Activated naive CD4-positive, alpha-beta T cell treated with anti-CD3 and anti-CD28 coated beads, Interleukin-2, amount 10 ng/mL, durations not matched to agents 7 days and 5 days (primary cell): ENCODE results near the gene EPHA6.
"Not testable (repeated sequence)": the region's sequence is repeated elsewhere in the genome, so short reads cannot be mapped to it uniquely, and the experiment has no call there.

Source experiments
- CTCF ChIA-PET: fragments of 350-600 bp; sonication (Branson Sonifier 250); formaldehyde crosslinking; loops from one replicate; lab custom pipeline; 2021; ENCODE audit warnings: antibody characterized with exemption; lab: Charles Lee
- DNase-seq: peaks from one replicate; pipeline ENCODE4 v3.0.0-alpha.2; 2020
- H3K27ac Mint-ChIP-seq: one replicate; pipeline ENCODE4 v1.8.0; 2021; ENCODE audit warnings: mild to moderate bottlenecking, moderate library complexity, mixed read lengths
- H3K27me3 Mint-ChIP-seq: one replicate; pipeline ENCODE4 v1.8.0; 2021; ENCODE audit warnings: mild to moderate bottlenecking, mixed read lengths
- H3K36me3 Mint-ChIP-seq: one replicate; pipeline ENCODE4 v1.8.0; 2021; ENCODE audit warnings: mixed read lengths
- H3K4me1 Mint-ChIP-seq: one replicate; pipeline ENCODE4 v1.8.0; 2021; ENCODE audit warnings: mixed read lengths
- H3K4me3 Mint-ChIP-seq: one replicate; pipeline ENCODE4 v1.8.0; 2021; ENCODE audit warnings: mild to moderate bottlenecking, moderate library complexity, mixed read lengths
- H3K9me3 Mint-ChIP-seq: one replicate; pipeline ENCODE4 v1.8.0; 2021; ENCODE audit warnings: mixed read lengths

Gene EPHA6

DNA sequence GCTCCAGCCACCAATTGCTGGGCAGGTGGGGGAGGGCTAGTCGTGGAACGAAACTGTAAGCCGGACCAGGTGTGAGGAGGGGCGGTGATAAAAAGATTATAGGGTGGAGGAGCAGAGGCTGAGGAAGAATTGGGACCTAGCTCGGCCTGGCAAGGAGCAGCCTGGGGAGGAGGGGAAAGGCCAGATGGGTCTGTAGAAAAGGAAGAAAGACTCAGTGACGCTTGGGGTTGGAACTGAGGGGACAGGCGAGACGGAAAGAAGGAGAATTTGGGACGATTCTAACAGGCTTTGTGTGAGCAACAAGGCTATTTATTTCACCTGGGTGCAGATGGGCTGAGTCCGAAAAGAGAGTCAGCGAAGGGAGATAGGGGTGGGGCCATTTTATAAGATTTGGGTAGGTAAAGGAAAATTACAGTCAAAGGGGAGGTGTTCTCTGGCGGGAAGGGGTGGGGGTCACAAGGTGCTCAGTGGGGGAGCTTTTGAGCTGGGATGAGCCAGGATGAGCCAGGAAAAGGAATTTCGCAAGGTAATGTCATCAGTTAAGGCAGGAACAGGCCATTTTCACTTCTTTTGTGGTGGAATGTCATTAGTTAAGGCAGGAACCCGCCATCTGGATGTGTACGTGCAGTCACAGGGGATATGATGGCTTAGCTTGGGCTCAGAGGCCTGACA, 462.6 kb downstream of the EPHA6 start:
- H3K9me3 Mint-ChIP-seq, H3K36me3 Mint-ChIP-seq, H3K27me3 Mint-ChIP-seq, CTCF ChIA-PET, H3K4me1 Mint-ChIP-seq, DNase-seq, H3K27ac Mint-ChIP-seq, H3K4me3 Mint-ChIP-seq: not testable (repeated sequence)

DNA sequence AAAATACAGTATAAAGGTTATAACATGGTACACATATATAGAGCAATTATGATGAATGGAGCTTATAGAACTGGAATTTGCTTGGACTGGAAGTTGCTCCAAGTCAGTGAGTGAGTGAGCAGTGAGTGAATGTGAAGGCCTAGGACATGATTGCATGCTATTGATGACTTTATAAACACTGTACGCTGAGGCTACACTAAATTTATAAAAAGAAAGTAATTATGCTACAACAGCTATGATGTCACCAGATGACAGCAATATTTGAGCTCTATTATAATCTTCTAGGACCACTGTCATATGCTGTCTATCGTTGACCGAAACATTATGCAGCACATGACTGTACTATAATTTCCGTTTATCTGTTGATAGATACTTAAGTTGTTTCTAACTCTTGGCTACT, 463.3 kb downstream of the EPHA6 start:
- Mint-ChIP-seq H3K9me3 (peaks cover 6% of the 10 kb centered on the region), H3K27ac (no peak overlapping the region), H3K4me1 (no peaks in the 10 kb centered on the region), H3K36me3 (no peaks in the 10 kb centered on the region), H3K27me3 (no peaks in the 10 kb centered on the region), H3K4me3 (no peak overlapping the region)
- CTCF ChIA-PET = no interaction called here
- no peak for DNase-seq

DNA sequence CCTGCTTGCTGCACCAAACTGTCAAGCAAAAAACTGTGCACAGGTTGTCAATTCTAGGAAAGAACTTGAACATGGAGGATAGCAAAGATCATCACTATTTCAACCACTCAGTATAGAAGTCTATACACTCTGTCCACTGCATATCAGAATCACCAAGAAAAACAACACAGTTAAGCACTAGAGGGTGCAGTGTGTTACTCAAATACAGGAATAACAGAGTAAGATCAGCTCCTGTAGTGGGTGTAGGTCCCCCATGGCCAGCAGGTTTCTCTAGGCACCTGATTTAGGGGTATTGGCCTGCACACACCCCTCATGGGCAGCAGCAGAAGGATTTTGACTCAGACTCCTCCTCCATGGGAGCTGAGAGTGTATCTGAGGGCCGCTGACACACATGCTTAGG, 464.1 kb downstream of the EPHA6 start:
- no peaks in the 10 kb centered on the region for H3K27me3 Mint-ChIP-seq
- DNase-seq = no peak
- CTCF ChIA-PET = no interaction called here
- H3K4me1 Mint-ChIP-seq = no peaks in the 10 kb centered on the region
- peaks cover 6% of the 10 kb centered on the region for H3K9me3 Mint-ChIP-seq
- no peak overlapping the region for H3K27ac Mint-ChIP-seq
- H3K4me3 Mint-ChIP-seq = no peak overlapping the region
- no peaks in the 10 kb centered on the region for H3K36me3 Mint-ChIP-seq

DNA sequence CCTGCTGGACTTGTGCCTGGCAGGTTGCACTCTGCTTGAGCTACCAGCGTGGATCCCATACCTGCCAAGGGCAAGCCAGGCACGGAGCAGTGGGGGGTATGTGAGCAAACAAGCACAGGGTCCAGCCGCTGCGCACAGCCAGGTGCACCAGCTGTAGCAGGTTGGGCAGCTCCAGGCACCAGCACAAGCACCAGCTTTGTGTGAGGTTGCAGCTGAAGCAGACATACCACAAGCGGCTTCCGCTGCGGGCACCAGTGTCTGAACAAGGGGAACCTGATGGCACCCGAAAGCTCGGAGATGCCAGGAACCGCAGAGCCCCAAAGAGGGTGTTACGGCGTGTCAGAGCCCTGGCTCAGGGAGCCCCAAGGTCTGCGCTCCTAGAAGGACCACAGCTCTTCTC, 477.5 kb downstream of the EPHA6 start:
- no peak for DNase-seq
- no peak overlapping the region for H3K27ac Mint-ChIP-seq
- CTCF ChIA-PET = no interaction called here
- H3K36me3 Mint-ChIP-seq = no peaks in the 10 kb centered on the region
- no peaks in the 10 kb centered on the region for H3K4me1 Mint-ChIP-seq
- H3K27me3 Mint-ChIP-seq = no peaks in the 10 kb centered on the region
- peaks cover 12% of the 10 kb centered on the region for H3K9me3 Mint-ChIP-seq
- no peak overlapping the region for H3K4me3 Mint-ChIP-seq

DNA sequence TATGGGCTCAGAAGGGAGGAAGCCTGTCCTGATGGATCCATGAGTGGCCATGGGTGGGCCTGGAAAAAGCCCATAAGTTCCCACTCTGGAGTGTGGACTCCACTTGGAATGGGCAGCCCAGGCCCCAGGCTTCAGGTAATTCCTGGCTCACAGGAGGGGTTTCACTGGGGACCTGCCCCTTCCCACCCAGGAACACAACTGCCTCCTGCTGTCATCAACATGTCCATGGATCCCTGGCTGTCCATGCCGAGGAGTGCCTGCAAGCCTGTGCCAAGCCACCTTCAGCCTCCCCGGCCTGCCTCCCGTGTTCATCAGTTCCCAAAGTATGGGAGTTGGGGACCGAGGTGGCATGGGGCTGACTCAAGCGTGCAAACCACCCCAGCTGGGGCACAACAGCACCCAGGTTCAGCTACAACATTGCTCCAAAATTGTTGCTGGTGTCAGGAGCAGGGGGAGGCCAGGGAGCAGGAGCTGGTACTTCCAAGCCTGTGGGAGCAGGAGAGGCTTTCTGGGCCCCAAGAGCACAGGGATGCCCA, 479.3 kb downstream of the EPHA6 start:
- H3K4me1 Mint-ChIP-seq = no peaks in the 10 kb centered on the region
- H3K36me3 Mint-ChIP-seq = no peaks in the 10 kb centered on the region
- CTCF ChIA-PET = no interaction called here
- peaks cover 15% of the 10 kb centered on the region for H3K9me3 Mint-ChIP-seq
- H3K4me3 Mint-ChIP-seq = no peak overlapping the region
- no peaks in the 10 kb centered on the region for H3K27me3 Mint-ChIP-seq
- DNase-seq = no peak
- H3K27ac Mint-ChIP-seq = no peak overlapping the region

DNA sequence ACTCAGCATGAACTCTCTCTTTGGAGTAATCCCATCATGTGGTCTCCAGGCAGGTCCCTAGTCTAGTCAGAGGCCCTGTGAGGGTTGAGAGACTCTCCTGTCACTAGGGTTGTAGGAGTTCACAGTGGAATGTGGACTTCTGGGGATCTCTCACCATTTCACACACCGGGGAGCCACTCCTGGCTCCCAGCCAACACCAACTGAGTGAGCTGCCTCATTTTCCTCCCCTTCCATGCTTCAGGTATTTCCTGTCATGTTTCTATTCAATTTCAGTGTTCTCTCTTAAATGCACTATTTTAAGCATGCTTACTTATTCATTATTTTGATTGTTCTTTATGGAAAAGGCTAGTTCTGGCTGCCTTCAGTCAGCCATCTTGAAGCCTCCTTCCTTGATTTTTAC, 482.6 kb downstream of the EPHA6 start:
- Mint-ChIP-seq H3K4me1 (no peaks in the 10 kb centered on the region), H3K27me3 (no peaks in the 10 kb centered on the region), H3K9me3 (peaks cover 6% of the 10 kb centered on the region), H3K27ac (no peak overlapping the region), H3K4me3 (no peak overlapping the region), H3K36me3 (no peaks in the 10 kb centered on the region)
- CTCF ChIA-PET = no interaction called here
- no peak for DNase-seq

DNA sequence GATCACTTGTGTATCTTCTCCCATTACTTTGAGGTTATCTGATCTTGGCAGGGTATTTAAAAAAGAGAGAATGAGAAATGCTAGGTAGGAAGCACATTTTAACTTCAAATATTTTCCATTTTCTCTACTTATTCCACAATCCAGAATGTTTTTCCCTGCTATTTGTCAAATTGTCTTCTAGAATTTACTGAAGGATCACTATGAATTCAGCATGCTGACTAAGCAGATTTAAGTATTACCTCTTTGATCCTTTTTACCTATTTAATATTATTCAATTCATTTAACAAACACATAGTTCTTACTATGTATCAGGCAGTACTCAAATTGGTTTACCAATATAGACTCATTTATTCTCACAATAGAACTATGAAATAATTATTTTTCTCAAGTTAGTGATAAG, 486.7 kb downstream of the EPHA6 start:
- CTCF ChIA-PET = no interaction called here
- H3K4me3 Mint-ChIP-seq = no peak overlapping the region
- H3K27me3 Mint-ChIP-seq = no peaks in the 10 kb centered on the region
- no peak overlapping the region for H3K27ac Mint-ChIP-seq
- H3K36me3 Mint-ChIP-seq = no peaks in the 10 kb centered on the region
- H3K4me1 Mint-ChIP-seq = no peaks in the 10 kb centered on the region
- peaks cover 6% of the 10 kb centered on the region for H3K9me3 Mint-ChIP-seq
- no peak for DNase-seq

DNA sequence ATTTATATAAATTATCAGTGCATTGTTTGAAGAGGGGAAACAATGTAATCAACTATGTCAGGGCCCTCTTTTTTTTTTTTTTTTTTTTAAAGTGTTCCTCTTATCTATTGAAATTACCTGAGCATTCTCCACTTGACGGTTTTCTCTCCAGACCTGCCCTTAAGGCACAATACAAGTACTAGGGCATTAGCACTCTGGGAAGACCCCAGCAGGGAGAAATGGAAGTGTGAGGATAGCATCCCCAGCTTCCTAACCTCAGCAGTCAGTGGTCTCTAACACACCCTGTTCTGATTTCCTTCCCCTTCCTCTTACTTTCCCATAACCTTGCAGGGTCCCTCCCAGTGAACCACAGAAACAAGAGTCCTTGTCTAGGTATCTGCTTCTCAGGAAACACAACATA, 491.8 kb downstream of the EPHA6 start:
- H3K4me3 Mint-ChIP-seq = no peak overlapping the region
- CTCF ChIA-PET = no interaction called here
- H3K27me3 Mint-ChIP-seq = no peaks in the 10 kb centered on the region
- DNase-seq = no peak
- H3K4me1 Mint-ChIP-seq = no peaks in the 10 kb centered on the region
- no peak overlapping the region for H3K27ac Mint-ChIP-seq
- no peaks in the 10 kb centered on the region for H3K9me3 Mint-ChIP-seq
- H3K36me3 Mint-ChIP-seq = no peaks in the 10 kb centered on the region

DNA sequence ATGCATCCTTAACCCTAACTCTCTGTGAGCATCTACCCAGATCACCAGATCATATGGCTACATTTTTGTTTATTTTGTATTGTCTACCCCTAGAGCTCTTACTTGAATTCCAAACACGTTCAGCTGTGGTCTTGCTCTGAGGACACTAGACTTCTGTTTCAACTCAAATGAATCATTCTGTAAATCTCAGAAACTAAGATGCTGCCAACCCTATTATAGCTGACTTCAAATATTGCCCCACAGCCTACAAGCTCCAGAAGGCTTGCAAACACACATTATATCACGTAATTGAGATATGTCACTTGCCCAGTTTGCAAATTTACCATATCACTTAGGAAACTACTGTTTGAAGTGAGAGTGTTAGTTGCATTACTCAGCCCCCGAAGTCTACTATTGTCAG, 524.0 kb downstream of the EPHA6 start:
- Mint-ChIP-seq H3K9me3 (no peaks in the 10 kb centered on the region), H3K27me3 (no peaks in the 10 kb centered on the region), H3K4me1 (no peaks in the 10 kb centered on the region)

DNA sequence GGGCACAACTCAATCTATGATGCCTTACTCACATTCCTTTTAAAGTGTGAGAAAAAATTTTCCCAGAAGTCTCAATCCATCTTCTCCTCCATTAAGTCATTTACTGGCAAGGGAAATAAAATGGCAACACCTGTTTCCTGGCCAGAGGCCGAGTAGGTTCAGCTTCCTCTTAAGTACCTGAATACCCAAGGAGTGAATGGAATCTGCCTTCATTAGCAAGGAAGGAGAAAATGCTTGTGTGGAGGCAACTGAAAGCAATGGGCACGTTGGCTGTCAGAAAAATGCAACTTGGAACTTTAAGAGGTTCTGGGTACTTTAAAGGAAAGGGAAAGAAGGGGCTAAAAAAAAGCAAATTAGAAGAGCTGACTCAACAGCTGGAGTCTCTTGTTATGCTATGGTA, 526.5 kb downstream of the EPHA6 start:
- Mint-ChIP-seq H3K9me3 (no peaks in the 10 kb centered on the region), H3K27me3 (no peaks in the 10 kb centered on the region), H3K4me3 (no peak overlapping the region), H3K4me1 (no peaks in the 10 kb centered on the region), H3K36me3 (no peaks in the 10 kb centered on the region), H3K27ac (no peak overlapping the region)
- CTCF ChIA-PET = no interaction called here
- no peak for DNase-seq

More for the DNA sequence above, 524.0 kb downstream of the EPHA6 start:
- H3K27ac Mint-ChIP-seq = no peak overlapping the region
- H3K36me3 Mint-ChIP-seq = no peaks in the 10 kb centered on the region
- DNase-seq = no peak
- H3K4me3 Mint-ChIP-seq = no peak overlapping the region
- CTCF ChIA-PET = no interaction called here

DNA sequence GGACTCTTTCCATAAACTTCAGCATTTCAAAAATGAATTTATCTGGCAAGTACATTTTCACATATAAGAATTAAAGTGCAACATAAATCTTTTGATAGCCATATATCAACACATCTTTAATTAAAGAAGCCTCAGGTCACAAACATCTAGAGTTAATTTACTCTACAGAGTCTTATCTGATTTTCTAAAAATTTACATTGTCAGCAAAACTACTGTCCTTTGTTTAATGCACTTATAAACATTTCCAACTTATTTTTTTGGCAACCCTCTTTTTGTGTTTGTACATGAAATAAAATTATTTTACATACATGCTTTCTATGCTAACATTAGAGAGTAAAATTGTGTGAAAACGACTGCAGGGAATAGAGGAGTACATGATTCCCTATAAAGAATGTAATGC, 533.4 kb downstream of the EPHA6 start:
- H3K27me3 Mint-ChIP-seq = no peaks in the 10 kb centered on the region
- no peaks in the 10 kb centered on the region for H3K9me3 Mint-ChIP-seq
- no peaks in the 10 kb centered on the region for H3K36me3 Mint-ChIP-seq
- H3K27ac Mint-ChIP-seq = no peak overlapping the region
- no peak overlapping the region for H3K4me3 Mint-ChIP-seq
- no peaks in the 10 kb centered on the region for H3K4me1 Mint-ChIP-seq
- no peak for DNase-seq
- CTCF ChIA-PET = no interaction called here

DNA sequence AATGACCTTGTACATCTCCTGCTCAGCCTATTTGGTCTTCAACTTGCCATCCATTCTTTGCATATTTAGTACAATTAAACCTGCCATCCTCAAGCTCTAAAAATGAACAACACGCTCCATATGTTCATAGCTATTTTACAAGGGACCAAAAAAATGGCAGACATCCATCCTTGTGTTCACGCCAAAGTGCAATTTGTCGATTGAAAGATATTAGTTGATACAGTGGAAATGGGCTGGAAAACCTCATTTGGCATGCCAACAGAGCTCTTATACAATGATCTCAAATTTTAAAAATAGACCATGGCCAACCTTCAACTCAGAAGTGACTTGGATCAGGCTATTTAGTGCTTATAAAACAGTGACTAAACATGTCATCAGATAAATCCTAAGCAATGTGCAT, 536.6 kb downstream of the EPHA6 start:
- no peak overlapping the region for H3K4me3 Mint-ChIP-seq
- no peaks in the 10 kb centered on the region for H3K36me3 Mint-ChIP-seq
- no peaks in the 10 kb centered on the region for H3K4me1 Mint-ChIP-seq
- CTCF ChIA-PET = no interaction called here
- no peak overlapping the region for H3K27ac Mint-ChIP-seq
- H3K27me3 Mint-ChIP-seq = no peaks in the 10 kb centered on the region
- H3K9me3 Mint-ChIP-seq = peaks cover 2% of the 10 kb centered on the region
- DNase-seq = no peak

DNA sequence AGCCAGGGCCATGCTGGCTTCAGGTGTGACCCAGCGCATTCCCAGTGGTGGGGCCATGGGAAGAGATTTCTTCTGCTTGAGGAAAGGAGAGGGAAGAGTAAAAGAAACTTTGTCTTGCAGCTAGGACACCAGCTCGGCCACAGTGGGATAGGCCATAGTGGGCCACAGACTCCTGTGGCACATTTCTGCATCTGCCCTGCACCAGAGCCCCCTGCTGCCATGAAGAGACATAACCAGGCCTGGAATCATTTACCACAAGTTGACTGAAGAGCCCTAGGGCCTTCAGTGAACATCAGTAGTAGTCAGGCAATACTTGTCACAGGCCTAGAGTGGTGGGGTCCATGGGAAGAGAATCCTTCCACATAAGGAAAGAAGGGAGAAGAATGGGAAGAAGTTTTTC, 538.8 kb downstream of the EPHA6 start:
- DNase-seq = no peak
- no peaks in the 10 kb centered on the region for H3K4me1 Mint-ChIP-seq
- H3K27ac Mint-ChIP-seq = no peak overlapping the region
- H3K4me3 Mint-ChIP-seq = no peak overlapping the region
- H3K36me3 Mint-ChIP-seq = no peaks in the 10 kb centered on the region
- CTCF ChIA-PET = no interaction called here
- H3K27me3 Mint-ChIP-seq = no peaks in the 10 kb centered on the region
- peaks cover 2% of the 10 kb centered on the region for H3K9me3 Mint-ChIP-seq

DNA sequence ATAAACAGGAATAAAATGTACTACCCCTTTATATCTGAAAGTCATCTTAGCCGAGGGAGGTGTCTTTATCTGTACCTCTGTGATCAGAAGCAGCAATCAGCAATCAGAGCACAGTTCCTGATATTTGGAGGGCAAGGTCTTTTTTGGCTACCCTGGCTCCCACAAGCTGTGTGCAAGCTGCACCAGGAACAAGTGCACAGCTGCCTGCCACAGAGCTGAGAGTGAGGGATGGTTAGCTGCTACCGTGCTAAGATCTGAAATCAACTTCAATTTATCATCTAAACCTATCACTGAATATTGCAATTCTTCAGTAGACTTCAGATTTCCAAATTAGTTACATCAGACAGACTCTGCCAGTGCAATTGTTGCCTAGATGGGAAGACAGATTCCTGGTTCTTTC, 545.6 kb downstream of the EPHA6 start:
- no peak overlapping the region for H3K27ac Mint-ChIP-seq
- CTCF ChIA-PET = no interaction called here
- H3K4me1 Mint-ChIP-seq = no peaks in the 10 kb centered on the region
- H3K4me3 Mint-ChIP-seq = no peak overlapping the region
- no peak for DNase-seq
- H3K36me3 Mint-ChIP-seq = no peaks in the 10 kb centered on the region
- peaks cover 1% of the 10 kb centered on the region for H3K9me3 Mint-ChIP-seq
- no peaks in the 10 kb centered on the region for H3K27me3 Mint-ChIP-seq

DNA sequence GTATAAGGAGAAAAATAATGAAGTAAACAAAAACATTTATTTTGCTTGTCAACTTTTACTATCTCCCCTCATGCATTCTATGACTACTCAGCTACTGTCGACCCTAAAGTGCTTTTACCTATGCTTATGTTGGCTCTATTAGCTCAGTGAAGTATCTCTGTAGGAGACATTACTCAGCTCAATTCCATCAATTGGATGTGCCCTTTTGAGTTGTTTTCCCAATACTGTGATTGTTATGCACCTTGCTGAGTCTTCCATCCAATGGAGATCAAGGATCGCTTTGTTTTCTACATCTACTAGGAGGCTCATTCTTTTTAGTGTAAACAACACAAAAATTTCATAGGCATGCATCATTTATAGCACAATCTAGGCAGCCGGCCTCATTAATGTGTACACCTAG, 546.4 kb downstream of the EPHA6 start:
- Mint-ChIP-seq H3K27me3 (no peaks in the 10 kb centered on the region), H3K4me1 (no peaks in the 10 kb centered on the region)
- CTCF ChIA-PET = no interaction called here

DNA sequence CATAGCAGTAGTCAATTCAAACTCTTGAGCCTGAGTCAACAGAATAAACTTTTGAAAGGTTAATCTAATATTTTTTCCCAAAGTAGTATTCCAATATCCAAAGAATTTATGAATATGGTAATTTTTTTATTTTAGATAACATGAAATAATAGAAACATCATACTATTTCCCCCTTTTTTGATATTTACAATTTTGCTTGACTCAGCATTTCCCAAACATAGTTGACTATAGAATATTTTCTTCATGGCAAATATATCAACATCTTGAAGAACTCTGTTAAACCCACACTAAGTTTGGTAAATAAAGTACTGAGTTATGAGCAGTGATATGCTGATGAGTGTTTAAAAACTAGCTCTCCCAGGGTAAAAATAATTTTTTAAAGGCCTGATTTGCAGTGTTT, 570.2 kb downstream of the EPHA6 start:
- CTCF ChIA-PET = no interaction called here
- Mint-ChIP-seq H3K4me3 (no peak overlapping the region), H3K27ac (no peak overlapping the region), H3K27me3 (no peaks in the 10 kb centered on the region), H3K36me3 (no peaks in the 10 kb centered on the region), H3K9me3 (peaks cover 7% of the 10 kb centered on the region), H3K4me1 (no peaks in the 10 kb centered on the region)
- no peak for DNase-seq

More for the DNA sequence above, 546.4 kb downstream of the EPHA6 start:
- no peak overlapping the region for H3K27ac Mint-ChIP-seq
- H3K4me3 Mint-ChIP-seq = no peak overlapping the region
- DNase-seq = no peak
- H3K9me3 Mint-ChIP-seq = peaks cover 1% of the 10 kb centered on the region
- no peaks in the 10 kb centered on the region for H3K36me3 Mint-ChIP-seq
